ENCODE data around the gene JAM3.
A peak's percentile ranks its signal among the peaks of the same experiment; 100 is the strongest.
"Not testable (repeated sequence)": the region's sequence is repeated elsewhere in the genome, so short reads cannot be mapped to it uniquely, and the experiment has no call there.

JAM3 gene

DNA sequence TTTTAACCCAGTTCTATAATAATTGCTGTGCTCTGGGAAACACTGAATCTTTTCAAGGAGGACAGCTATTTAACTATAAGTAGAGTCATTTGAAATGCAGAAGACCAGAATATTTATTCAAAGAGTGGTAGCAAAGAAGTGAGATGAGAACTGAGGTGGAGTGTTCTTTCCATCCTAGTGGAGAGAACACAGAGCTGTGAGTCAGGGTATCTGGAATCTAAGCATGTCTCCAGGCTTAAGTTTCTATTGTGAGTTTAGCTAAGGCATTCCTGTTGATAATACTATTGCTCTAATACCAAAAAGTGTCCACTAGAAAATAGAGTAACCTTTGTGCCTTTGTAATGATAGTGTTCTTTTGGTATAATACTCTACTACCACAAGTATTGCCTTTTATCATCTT is 32.4 kb downstream of the JAM3 start:
- DNase-seq (ENCODE audit: low spot score), result no peak

DNA sequence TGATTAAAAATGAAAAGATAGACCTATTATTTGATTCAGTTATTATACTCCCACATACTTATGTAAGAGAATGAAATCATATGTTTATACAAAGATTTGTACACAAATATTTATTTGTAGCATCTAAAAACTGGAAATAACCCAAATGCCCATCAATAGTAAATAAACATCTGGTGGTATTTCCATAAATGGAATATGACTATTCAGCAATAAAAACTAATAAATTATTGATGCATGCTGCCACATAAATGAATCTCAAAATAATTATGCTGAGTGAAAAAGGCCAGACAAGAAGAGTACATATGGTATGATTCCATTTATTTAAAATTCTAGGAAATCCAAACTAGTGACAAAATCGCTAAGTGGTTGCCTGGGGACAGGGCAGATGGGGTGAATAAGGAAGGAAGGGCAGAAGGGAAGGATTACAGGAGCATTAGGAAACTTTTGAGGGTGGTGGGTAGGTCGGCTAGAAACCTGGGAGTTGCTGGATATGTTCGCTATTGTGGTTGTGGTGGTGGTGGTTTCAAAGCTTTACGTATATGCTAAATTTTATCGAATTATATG is 41.5 kb downstream of the JAM3 start:
- no peak for DNase-seq (ENCODE audit: low spot score)

DNA sequence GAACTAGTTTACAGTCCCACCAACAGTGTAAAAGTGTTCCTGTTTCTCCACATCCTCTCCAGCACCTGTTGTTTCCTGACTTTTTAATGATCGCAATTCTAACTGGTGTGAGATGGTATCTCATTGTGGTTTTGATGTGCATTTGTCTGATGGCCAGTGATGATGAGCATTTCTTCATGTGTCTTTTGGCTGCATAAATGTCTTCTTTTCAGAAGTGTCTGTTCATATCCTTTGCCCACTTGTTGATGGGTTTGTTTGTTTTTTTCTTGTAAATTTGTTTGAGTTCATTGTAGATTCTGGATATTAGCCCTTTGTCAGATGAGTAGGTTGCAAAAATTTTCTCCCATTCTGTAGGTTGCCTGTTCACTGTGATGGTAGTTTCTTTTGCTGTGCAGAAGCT is 44.9 kb downstream of the JAM3 start:
- DNase-seq (ENCODE audit: low spot score), result not testable (repeated sequence)

DNA sequence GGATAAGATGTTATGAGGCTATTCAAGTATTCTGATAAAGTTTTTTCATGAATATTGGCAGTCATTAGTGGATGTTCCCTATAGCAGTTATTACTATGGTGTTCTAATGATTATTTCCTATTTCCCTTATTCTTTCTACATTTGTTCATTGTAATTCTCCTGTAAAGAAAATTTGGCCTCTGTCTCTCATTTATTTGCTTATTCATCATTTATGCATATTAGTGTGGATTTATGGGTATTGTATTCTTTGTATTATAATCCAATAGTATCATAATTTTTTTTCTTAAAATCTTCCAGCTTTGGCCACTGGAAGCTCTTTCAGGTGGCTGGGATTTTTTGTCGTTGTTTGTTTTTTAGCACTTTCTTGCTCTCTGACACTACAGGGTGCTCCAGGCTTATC is 47.3 kb downstream of the JAM3 start:
- no peak for DNase-seq (ENCODE audit: low spot score)

GRCh38 chr11:134118006-134118405 is 49.1 kb downstream of the JAM3 start:
- no peak for DNase-seq (ENCODE audit: low spot score)

DNA sequence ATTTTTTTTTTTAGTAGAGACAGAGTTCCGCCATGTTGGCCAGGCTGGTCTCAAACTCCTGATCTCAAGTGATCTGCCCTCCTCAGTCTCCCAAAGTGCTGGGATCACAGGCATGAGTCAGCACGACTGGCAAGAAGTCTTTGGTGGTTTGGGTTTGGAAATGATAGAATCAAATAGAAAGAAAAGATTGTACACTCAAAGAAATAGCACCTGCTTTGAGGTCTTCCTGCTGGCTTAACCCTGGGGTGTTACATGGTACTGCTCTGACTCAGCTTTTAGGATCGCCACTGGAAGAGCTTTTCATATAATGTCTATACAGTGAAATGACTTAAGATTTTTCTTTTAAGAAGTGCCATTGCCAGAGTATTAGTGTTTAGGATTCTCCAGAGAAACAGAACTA is 50.2 kb downstream of the JAM3 start:
- DNase-seq (ENCODE audit: low spot score), result no peak

DNA sequence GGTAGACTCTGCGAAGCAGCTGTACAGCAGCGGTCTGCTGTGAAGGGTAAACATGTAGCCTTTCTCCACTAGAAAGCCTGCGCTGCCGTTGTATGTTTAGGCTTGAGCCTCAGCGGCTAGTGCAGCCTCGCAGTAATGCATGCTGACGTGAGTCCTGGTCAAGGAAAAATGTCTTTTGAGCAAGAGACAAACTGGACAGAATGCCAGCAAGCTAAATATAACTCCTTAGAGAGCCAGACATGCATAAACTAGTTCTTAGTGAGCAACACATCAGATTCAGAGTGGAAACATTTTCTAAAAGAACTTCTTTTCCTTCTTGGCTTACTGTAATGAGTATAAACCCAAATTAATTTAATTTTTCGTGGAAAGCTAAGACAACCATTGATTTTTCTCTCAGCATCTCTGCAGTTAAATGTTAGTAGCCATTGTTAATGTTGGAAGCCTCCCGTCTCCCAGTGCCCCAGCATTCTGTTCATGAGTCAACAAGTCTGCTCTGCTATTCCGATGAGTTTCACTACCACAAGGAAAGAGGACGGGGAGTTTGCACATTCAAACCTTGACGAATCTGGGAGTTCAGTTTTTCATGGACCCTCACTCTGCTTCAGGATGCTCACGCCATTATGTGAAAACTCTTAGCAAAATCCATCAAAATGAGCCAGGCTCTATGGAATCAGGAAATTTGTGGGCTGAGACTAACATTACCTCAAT is 51.4 kb downstream of the JAM3 start:
- no peak for DNase-seq (ENCODE audit: low spot score)

DNA sequence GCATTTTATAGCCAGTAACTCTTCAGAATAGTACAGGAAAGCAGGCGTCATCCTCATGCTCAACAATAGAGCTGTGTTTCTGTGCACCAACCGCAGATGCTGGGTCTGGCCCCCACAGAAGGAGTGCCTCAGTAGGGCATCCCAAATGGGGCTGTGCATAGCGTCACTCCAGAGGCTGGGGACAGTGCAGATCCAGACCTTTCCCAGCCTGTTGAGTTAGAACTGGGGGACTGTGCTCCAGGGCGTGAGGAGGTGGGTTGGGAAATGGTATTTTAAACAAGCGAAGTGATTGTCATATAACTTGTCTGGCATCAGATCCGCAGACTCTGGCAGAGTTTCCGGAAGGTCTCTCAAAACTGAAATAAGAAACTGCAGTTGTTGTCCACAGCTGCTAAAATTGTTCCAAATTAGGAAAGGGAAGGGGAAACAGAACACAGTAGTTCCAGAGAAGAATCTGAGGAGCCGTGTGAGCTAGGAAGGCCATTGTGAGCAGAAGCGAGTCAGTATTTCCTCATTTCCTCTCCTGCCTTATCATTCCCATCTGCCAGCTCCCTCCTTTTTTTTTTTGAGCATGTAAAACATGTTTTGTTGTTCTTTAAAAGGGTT is 52.2 kb downstream of the JAM3 start:
- DNase-seq (ENCODE audit: low spot score), result no peak

GRCh38 chr11:134124660-134125451 is 56.0 kb downstream of the JAM3 start:
- no peak for DNase-seq (ENCODE audit: low spot score)

DNA sequence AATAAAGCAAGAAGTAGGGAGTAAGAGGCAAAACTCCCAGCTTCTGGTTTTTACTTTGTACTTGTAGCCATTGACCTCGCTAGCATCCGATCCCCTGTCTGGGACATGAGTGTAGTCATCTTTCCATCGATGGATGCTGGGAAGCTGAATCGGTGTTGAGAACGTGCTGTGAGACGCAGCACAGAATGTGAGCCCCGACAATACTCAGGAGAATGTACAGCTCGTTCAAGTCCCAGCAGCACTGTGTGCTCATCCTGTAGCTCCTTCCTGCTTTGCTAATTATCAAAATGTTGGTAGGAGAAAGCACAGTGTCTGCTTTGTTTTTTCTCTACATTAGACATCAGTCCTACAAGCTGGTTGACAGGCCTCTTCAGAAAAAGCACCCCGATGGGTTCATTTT is 56.6 kb downstream of the JAM3 start:
- DNase-seq (ENCODE audit: low spot score), result no peak

DNA sequence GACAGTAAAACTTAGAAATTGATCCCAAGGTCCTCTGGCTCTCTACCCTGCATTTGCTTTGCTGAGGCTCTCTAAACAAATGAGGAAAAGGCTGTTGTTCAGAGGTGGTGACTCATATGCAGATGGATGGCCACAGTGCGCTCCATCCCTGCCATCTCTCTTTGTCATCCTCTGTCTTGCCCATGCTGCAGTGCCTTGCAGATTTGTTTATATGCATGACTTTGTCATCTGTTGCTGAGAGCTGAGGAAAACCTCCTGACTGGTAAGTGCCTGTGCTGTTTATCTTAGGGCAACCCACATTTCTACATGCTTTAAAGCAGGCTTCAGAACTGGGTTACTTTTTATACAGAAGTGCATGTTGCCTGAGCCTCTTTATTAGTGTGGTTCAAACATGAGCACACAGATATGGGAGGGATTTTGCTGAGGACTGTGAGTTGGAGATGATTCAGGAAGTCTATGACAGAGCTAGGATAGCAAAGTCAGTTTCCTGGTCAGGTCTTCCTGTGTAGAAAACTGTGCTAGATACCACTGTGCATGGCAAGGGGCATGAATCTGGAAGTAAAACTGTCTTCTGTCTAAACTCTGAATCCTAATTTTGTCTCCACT is 57.4 kb downstream of the JAM3 start:
- DNase-seq (ENCODE audit: low spot score), result no peak

DNA sequence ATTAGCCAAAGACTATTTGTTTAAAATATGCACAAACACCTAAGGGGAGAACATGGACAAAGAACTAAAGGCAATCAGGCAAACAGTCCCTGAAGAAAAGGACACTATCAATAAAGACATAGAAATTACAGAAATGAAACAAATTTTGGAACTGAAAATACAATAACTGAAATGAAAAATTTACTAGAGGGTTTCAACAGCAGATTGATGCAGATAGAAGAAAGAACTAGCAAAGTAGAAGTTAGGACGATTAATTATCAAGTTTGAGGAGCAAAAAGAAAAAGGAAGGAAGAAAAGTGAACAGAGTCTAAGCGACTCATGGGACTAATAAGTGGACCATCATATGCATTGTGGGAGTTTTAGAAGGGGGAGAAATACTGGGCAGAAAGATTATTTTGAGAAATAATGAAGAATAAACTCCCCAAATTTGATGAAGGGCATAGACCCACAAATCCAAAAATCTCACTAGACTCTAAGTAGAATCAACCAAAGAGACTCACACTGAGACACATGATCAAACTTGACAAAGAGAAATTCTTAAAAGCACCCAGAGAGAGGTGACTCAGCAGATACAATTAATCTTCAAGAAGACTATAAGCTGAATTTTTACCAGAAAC is 62.9 kb downstream of the JAM3 start:
- DNase-seq (ENCODE audit: low spot score), result no peak

DNA sequence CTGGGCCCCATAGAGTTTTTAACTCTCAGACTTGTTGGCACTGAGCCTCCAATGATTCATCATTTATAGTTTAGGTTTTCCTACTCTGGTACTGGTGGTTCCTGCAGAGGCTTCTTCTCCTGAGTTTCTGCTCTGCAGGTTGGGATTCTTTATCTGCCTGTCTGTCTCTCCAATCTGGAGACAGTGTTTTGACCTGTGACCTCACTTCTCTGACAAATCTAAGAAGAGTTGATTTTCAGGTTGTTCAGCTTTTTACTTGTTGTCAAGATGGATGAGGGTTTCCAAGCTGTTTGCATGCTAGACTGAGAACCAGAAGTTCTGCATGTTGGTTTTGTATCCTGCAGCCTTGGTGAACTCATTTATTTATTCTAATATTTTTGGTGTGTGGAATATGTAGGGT is 63.9 kb downstream of the JAM3 start:
- DNase-seq (ENCODE audit: low spot score), result no peak

DNA sequence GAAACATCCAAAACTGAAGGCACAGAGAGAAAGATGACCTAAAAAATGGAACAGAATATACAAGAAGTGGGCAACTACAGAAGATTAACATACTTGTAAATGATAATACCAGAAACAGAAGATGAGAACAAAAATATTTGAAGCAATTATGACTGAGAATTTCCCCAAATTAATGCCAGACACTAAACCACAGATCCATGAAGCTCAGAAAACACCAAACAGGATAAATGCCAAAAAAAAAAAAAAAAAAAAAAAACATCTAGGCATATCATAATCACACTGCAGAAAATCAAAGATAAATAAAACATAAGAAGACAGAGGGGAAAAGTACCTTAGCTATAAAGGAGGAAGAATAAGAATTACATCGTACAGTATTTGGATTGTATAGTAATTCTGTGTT is 65.3 kb downstream of the JAM3 start:
- DNase-seq (ENCODE audit: low spot score), result no peak

- DNase-seq (ENCODE audit: low spot score), result no peak
Measured at GRCh38 chr11:134138376-134138775, 69.5 kb downstream of the JAM3 start.

DNA sequence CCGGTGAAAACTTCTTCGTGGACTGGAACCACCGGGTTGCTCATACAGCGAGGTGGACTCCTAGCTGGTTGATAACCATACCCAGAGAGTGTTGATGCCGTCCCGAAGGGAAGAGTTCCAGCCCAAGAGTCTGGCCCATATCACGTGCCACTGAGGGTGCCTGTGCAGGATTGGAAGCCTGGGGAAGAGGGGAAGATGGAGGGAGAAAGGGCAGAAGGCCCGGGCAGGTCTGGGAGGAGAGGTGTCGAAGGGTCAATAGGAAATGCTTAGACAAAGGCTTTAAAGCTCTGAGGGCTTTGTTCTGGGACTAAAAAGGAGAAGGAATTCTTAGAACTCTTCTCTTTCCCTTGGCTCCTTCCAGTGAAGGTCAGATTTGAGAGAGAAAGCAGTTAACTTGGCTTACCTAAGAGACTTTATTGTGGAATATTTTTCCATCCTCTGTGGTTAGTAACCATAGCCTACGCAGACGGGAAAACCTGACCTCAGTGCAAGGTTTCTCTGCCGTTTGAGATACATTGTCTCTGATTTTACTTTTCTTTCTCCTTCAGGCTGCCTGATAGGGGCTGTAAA is 70.5 kb downstream of the JAM3 start:
- no peak for DNase-seq (ENCODE audit: low spot score)

DNA sequence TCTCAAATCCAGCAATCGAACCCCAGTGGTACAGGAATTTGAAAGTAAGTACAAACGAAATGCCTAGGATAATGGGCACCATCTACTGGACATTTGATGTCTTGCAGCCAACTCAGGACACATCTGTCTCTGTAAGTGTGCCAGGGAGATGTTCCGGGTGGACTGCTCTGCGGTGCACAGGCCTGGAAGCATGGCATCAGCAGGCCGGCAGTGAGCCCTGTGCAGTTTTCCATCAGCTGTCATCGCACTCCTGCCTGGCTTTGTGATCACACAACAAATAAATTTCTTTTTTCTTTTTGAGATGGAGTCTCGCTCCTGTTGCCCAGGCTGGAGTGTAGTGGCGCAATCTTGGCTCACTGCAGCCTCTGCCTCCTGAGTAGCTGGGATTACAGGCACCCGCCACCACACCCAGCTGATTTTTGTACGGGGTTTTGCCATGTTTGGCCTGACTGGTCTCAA is 71.0 kb downstream of the JAM3 start:
- peak; percentile 48 for DNase-seq (ENCODE audit: low spot score)

- no peak for DNase-seq (ENCODE audit: low spot score)
Measured at GRCh38 chr11:134140961-134141490, 72.2 kb downstream of the JAM3 start.

DNA sequence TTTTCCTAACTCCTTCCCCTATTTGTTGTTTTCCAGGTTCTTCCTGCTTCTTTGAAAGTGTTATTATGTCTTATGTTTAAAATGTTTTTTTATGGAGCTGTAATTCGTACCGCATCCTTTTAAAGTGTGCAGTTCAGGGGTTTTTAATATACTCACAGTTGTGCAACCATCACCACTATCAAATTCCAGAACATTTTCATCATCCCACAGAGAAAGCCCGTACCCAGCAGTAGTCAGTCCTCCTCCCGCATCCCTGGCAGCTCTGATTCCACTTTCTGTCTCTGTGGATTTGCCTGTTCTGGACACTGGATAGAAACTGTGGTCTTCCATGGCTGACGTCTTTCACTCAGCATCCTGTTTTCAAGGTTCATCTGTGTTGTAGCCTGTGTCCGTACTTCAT is 73.7 kb downstream of the JAM3 start:
- no peak for DNase-seq (ENCODE audit: low spot score)

DNA sequence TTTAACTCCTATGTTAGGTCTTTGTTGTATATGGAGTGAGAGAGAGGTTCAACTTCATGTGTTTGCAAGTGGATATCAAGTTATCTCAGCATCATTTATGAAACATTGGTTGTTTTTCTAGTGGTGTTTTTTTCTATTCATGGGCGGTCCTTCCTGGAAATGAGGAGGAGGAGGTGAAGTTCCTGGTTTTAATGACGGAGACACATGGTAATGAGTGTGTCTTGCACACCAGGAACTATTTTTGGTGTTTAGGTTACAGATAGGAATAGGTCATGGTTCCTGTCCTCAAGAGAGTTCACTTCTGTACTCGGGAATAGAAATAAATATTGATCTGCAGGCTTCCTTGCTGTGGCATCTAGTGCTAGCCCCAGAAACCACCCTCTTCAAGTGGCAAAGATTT is 74.9 kb downstream of the JAM3 start:
- DNase-seq (ENCODE audit: low spot score), result no peak

DNA sequence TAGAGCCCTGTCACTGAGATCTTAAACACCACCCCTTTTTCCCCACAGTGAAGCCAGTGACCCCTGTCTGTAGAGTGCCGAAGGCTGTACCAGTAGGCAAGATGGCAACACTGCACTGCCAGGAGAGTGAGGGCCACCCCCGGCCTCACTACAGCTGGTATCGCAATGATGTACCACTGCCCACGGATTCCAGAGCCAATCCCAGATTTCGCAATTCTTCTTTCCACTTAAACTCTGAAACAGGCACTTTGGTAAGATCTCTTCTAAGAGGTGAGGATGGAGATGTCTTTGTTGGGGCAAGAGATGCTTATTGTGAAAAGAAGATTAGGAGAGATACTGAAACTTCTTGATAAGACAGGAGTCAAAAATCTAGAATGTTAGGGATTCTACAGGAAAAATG is 75.9 kb downstream of the JAM3 start:
- no peak for DNase-seq (ENCODE audit: low spot score)

Measured in CD4-positive, alpha-beta T cell treated with Interleukin-15 for 4 hours (primary cell).